ENCODE results near the gene MACROH2A1.

MACROH2A1 gene

GRCh38 chr5:135350536-135350935 lies 48.5 kb downstream of the MACROH2A1 start:
- no peak for DNase-seq

- DNase-seq, result no peak
Observed at GRCh38 chr5:135349886-135350285, 49.1 kb downstream of the MACROH2A1 start.

- no peak for DNase-seq
Observed at GRCh38 chr5:135349451-135349850, 49.6 kb downstream of the MACROH2A1 start.

- DNase-seq, result no peak
Observed at GRCh38 chr5:135348918-135349317, 50.1 kb downstream of the MACROH2A1 start.

- DNase-seq, result no peak
Observed at GRCh38 chr5:135347392-135347791, 51.6 kb downstream of the MACROH2A1 start.

- DNase-seq, result no peak
Observed at GRCh38 chr5:135345956-135346731, 52.9 kb downstream of the MACROH2A1 start.

- DNase-seq, result no peak
Observed at GRCh38 chr5:135344349-135344748, 54.7 kb downstream of the MACROH2A1 start.

- DNase-seq, result no peak
Observed at GRCh38 chr5:135343413-135343812, 55.6 kb downstream of the MACROH2A1 start.

GRCh38 chr5:135342551-135342875 lies 56.5 kb downstream of the MACROH2A1 start:
- no peak for DNase-seq

GRCh38 chr5:135341696-135342550 lies 57.1 kb downstream of the MACROH2A1 start:
- DNase-seq, result no peak

GRCh38 chr5:135341016-135341666 lies 57.9 kb downstream of the MACROH2A1 start:
- no peak for DNase-seq

- no peak for DNase-seq
Observed at GRCh38 chr5:135340568-135340967, 58.5 kb downstream of the MACROH2A1 start.

GRCh38 chr5:135339623-135340022 lies 59.4 kb downstream of the MACROH2A1 start:
- no peak for DNase-seq

GRCh38 chr5:135339189-135339588 lies 59.8 kb downstream of the MACROH2A1 start:
- DNase-seq, result no peak

- DNase-seq, result no peak
Observed at GRCh38 chr5:135337064-135337463, 62.0 kb downstream of the MACROH2A1 start.

GRCh38 chr5:135335031-135335828 lies 63.8 kb downstream of the MACROH2A1 start:
- no peak for DNase-seq

- no peak for DNase-seq
Observed at GRCh38 chr5:135333732-135334515, 65.1 kb downstream of the MACROH2A1 start.

- no peak for DNase-seq
Observed at GRCh38 chr5:135332519-135333150, 66.4 kb downstream of the MACROH2A1 start.

- no peak for DNase-seq
Observed at GRCh38 chr5:135331612-135332011, 67.4 kb downstream of the MACROH2A1 start.

- no peak for DNase-seq
Observed at GRCh38 chr5:135330798-135331096, 68.3 kb downstream of the MACROH2A1 start.

GRCh38 chr5:135329913-135330797 lies 68.9 kb downstream of the MACROH2A1 start:
- no peak for DNase-seq

Data from islet precursor cell (in vitro differentiated cells).